Prostate gland (tissue), 2 donors: ENCODE data around the gene NDUFS2. TPM values are rescaled to one million over a fixed set of nuclear protein-coding genes. Genes with fewer than 3 reads are reported as not detected.
A peak's percentile ranks its signal among the peaks of the same experiment; 100 is the strongest.

ENCODE experiments used
- DNase-seq: peaks from one replicate; pipeline ENCODE4 v3.0.0-alpha.2; 2019; ENCODE audit warnings: low spot score
- H3K27ac ChIP-seq, 2 donors: fragments of 200-600 bp; sonication (generic); 2 replicates each; pipeline ENCODE4 v1.5.1; 2017 to 2019
- H3K27me3 ChIP-seq: fragments of 200-600 bp; sonication (generic); replicated peaks from 2 replicates; pipeline ENCODE4 v1.5.1; 2019; ENCODE audit not compliant: insufficient read depth
- H3K36me3 ChIP-seq, 2 donors: fragments of 200-600 bp; sonication (generic); 1 replicate in 1 of 2; 2 replicates in 1 of 2; pipeline versions ENCODE4 v1.5.1 to v1.8.1; 2017 to 2019
- H3K4me1 ChIP-seq: fragments of 200-600 bp; sonication (generic); replicated peaks from 2 replicates; pipeline ENCODE4 v1.5.1; 2019
- H3K4me3 ChIP-seq, 2 donors: fragments of 200-600 bp; sonication (generic); 2 replicates each; pipeline ENCODE4 v1.5.1; 2017 to 2019
- H3K9me3 ChIP-seq: fragments of 200-600 bp; sonication (generic); 2 replicates; pipeline ENCODE4 v1.5.1; 2017
- CTCF ChIP-seq, 4 experiments: fragments of 200-600 bp in 2 of 4; fragments of 450-650 bp in 2 of 4; sonication (generic) in 2 of 4; IDR thresholded peaks; 1 replicate in 3 of 4; 2 replicates in 1 of 4; pipeline ENCODE4 v1.5.1; 2016 to 2019; ENCODE audit warnings: antibody characterized with exemption in 4 of 4, mild to moderate bottlenecking in 2 of 4, moderate library complexity in 2 of 4
- POLR2A ChIP-seq: fragments of 450-650 bp; IDR thresholded peaks from one replicate; pipeline ENCODE4 v1.6.1; 2016; ENCODE audit warnings: antibody characterized with exemption, mild to moderate bottlenecking
- POLR2AphosphoS5 ChIP-seq: sonication (generic); formaldehyde crosslinking; IDR thresholded peaks from one replicate; pipeline ENCODE4 v1.6.1; 2017; ENCODE audit warnings: antibody characterized with exemption
- WGBS: methylation state at CpG from one replicate; pipeline ENCODE4 v1.1.5; 2018; 5-methylcytosine and 5-hydroxymethylcytosine counted together
- intact Hi-C: fragments of 100-400 bp; cut with DNase I; formaldehyde crosslinking; loops from one replicate; pipeline ENCODE4 v1.14.2; 2022
- total RNA-seq, 2 donors: library from RNA; depleted of rRNA; stranded (reverse); fragments of >200 nt; gene quantifications; one replicate each; pipeline ENCODE4 v1.1.0, GENCODE V29; 2016

The NDUFS2 gene
- total RNA-seq, 2 donors from 2014 or later: 108 to 111 TPM

GRCh38 chr1:161258439-161259344, 56.5 kb downstream of the NDUFS2 start, which contains the start of gene PCP4L1:
Gene PCP4L1 (plus strand): TSS chr1:161258745. CDS start chr1:161258975, 230 bp downstream.
- Histone ChIP-seq H3K27ac (no peak within 1 kb of the TSS), H3K4me3 (peak within 1 kb of the TSS; percentile 26 to 35), H3K36me3 (no peaks in the 10 kb centered on the region), H3K4me1 (no peaks in the 10 kb centered on the region), H3K27me3 (no peaks in the 10 kb centered on the region), H3K9me3 (no peaks in the 10 kb centered on the region)
- peak; percentile 77 for DNase-seq
- intact Hi-C loops: no loop called here
- peak; percentile 57 for TF ChIP-seq POLR2AphosphoS5
- TF ChIP-seq CTCF (IDR thresholded peaks at IDR 0.05): no peak
- peak; percentile 67 for TF ChIP-seq POLR2A
- 1% methylated on average over 47 of the region's 62 CpGs for WGBS

- intact Hi-C loops: no loop called here
- no peak for DNase-seq
- Histone ChIP-seq H3K4me3 (peak overlapping the region in 1 of 2 donors; percentile 26), H3K9me3 (no peaks in the 10 kb centered on the region), H3K4me1 (no peaks in the 10 kb centered on the region), H3K27ac (no peak overlapping the region), H3K36me3 (no peaks in the 10 kb centered on the region), H3K27me3 (no peaks in the 10 kb centered on the region)
- 28% methylated on average over 6 of the region's 6 CpGs for WGBS
- no peak for TF ChIP-seq POLR2A
- no peak for TF ChIP-seq CTCF (IDR thresholded peaks at IDR 0.05)
- no peak for TF ChIP-seq POLR2AphosphoS5
Measured at GRCh38 chr1:161259345-161259702, 57.2 kb downstream of the NDUFS2 start.

- Histone ChIP-seq H3K27ac (no peak overlapping the region), H3K9me3 (no peaks in the 10 kb centered on the region), H3K4me3 (no peak overlapping the region), H3K36me3 (no peaks in the 10 kb centered on the region), H3K27me3 (no peaks in the 10 kb centered on the region), H3K4me1 (no peaks in the 10 kb centered on the region)
- WGBS: 72% methylated on average over 1 of the region's 1 CpG
- intact Hi-C loops: no loop called here
- TF ChIP-seq POLR2AphosphoS5 (no peak), CTCF (IDR thresholded peaks at IDR 0.05) (no peak), POLR2A (no peak)
- no peak for DNase-seq
Measured at GRCh38 chr1:161259765-161260164, 57.6 kb downstream of the NDUFS2 start.

GRCh38 chr1:161260376-161261260, 58.5 kb downstream of the NDUFS2 start:
- peak; percentile 12 for DNase-seq
- no peak overlapping the region for H3K4me3 ChIP-seq
- no peaks in the 10 kb centered on the region for H3K27me3 ChIP-seq
- TF ChIP-seq POLR2A: no peak
- H3K9me3 ChIP-seq: no peaks in the 10 kb centered on the region
- 38% methylated on average over 9 of the region's 9 CpGs for WGBS
- peak overlapping the region in 1 of 2 donors; percentile 8 for H3K27ac ChIP-seq
- H3K4me1 ChIP-seq: no peaks in the 10 kb centered on the region
- no peaks in the 10 kb centered on the region for H3K36me3 ChIP-seq
- intact Hi-C loops: no loop called here
